MM.1S (cell line): Measurements from ENCODE around the gene TUBGCP3.

Experiments used
- CTCF ChIP-seq: fragments of 300-600 bp; sonication (generic); IDR thresholded peaks from 2 replicates; pipeline ENCODE4 v1.5.1; 2016; ENCODE audit warnings: antibody characterized with exemption, low read length, mixed read lengths
- EZH2phosphoT487 ChIP-seq: fragments of 300-600 bp; sonication (generic); IDR thresholded peaks from 2 replicates; pipeline ENCODE4 v1.6.1; 2018; ENCODE audit warnings: antibody characterized with exemption, low read length

- TF ChIP-seq EZH2phosphoT487 (no peak), CTCF (no peak)
Observed at GRCh38 chr13:112603641-112604225, 15.8 kb upstream of the TUBGCP3 start.
